ENCODE measurements around the gene FAM24A. TPM values are rescaled to one million over a fixed set of nuclear protein-coding genes. Genes with fewer than 3 reads are reported as not detected.
A peak's percentile ranks its signal among the peaks of the same experiment; 100 is the strongest.

The FAM24A gene
- total RNA-seq (2022) (not detected in 2 replicates), Bru-seq, nascent RNA (not detected), BruChase-seq, experiment 1, labeled RNA remaining after a 6-hour chase (not detected), BruChase-seq, experiment 2, labeled RNA remaining after a 2-hour chase (not detected)
- long read RNA-seq: 0 reads

- ChIA-PET POLR2A (no interaction called here), CTCF (no interaction called here)
- Mint-ChIP-seq H3K27ac (ENCODE audit: low read depth, unreplicated experiment) (no peak within 1 kb of the TSS), H3K4me3 (ENCODE audit: unreplicated experiment) (no peak within 1 kb of the TSS), H3K9me3 (ENCODE audit: unreplicated experiment) (no peaks in the 10 kb centered on the region), H3K27me3 (ENCODE audit: insufficient read depth, unreplicated experiment) (peaks cover 40% of the 10 kb centered on the region), H3K4me1 (ENCODE audit: insufficient read depth, unreplicated experiment) (no peaks in the 10 kb centered on the region), H3K36me3 (ENCODE audit: insufficient read depth, unreplicated experiment) (no peaks in the 10 kb centered on the region)
- intact Hi-C loops (cut with micrococcal nuclease): no loop called here
- BruUV-seq (replicated peaks): no TSS peak
- DNase-seq (ENCODE audit: unreplicated experiment): no peak
- TF ChIP-seq CTCF (IDR thresholded peaks at IDR 0.05; ENCODE audit: unreplicated experiment): no peak
These were observed at the start of gene FAM24A for GRCh38 chr10:122910310-122910709. Gene FAM24A, plus strand, starts transcription at chr10:122910610. Its CDS starts 1,025 bp downstream, at chr10:122911635.

- Mint-ChIP-seq H3K9me3 (ENCODE audit: unreplicated experiment) (no peaks in the 10 kb centered on the region), H3K27ac (ENCODE audit: low read depth, unreplicated experiment) (peak overlapping the region; percentile 53), H3K4me3 (ENCODE audit: unreplicated experiment) (no peak overlapping the region), H3K36me3 (ENCODE audit: insufficient read depth, unreplicated experiment) (peaks cover 14% of the 10 kb centered on the region), H3K27me3 (ENCODE audit: insufficient read depth, unreplicated experiment) (no peaks in the 10 kb centered on the region), H3K4me1 (ENCODE audit: insufficient read depth, unreplicated experiment) (peaks cover 27% of the 10 kb centered on the region)
- no TSS peak for BruUV-seq (replicated peaks)
- no peak for DNase-seq (ENCODE audit: unreplicated experiment)
- ChIA-PET POLR2A (interaction anchor here (0.6 to 1.8 kb wide), 3 partner anchors 10 to 73 kb away, joined by 3 to 6 read pairs (median 5); partner anchors contain the start of gene FAM24B), CTCF (no interaction called here)
- intact Hi-C loops (cut with micrococcal nuclease): no loop called here
- TF ChIP-seq CTCF (IDR thresholded peaks at IDR 0.05; ENCODE audit: unreplicated experiment): no peak
These were observed 48.7 kb upstream of the FAM24A start for GRCh38 chr10:122861711-122862161.

- Mint-ChIP-seq H3K9me3 (ENCODE audit: unreplicated experiment) (no peaks in the 10 kb centered on the region), H3K4me3 (ENCODE audit: unreplicated experiment) (no peak overlapping the region), H3K27ac (ENCODE audit: low read depth, unreplicated experiment) (peak overlapping the region; percentile 53), H3K36me3 (ENCODE audit: insufficient read depth, unreplicated experiment) (peaks cover 5% of the 10 kb centered on the region), H3K4me1 (ENCODE audit: insufficient read depth, unreplicated experiment) (peaks cover 30% of the 10 kb centered on the region), H3K27me3 (ENCODE audit: insufficient read depth, unreplicated experiment) (no peaks in the 10 kb centered on the region)
- BruUV-seq (replicated peaks): no TSS peak
- DNase-seq (ENCODE audit: unreplicated experiment): no peak
- TF ChIP-seq CTCF (IDR thresholded peaks at IDR 0.05; ENCODE audit: unreplicated experiment): no peak
- ChIA-PET CTCF (interaction anchor here (0.7 kb wide), 1 partner anchor 109 kb away, joined by 3 read pairs; no protein-coding TSS in a partner anchor), POLR2A (no interaction called here)
- intact Hi-C loops (cut with micrococcal nuclease): no loop called here
These were observed 46.9 kb upstream of the FAM24A start for GRCh38 chr10:122863216-122864193.

GRCh38 chr10:122864194-122864592 is 46.2 kb upstream of the FAM24A start:
- TF ChIP-seq CTCF (IDR thresholded peaks at IDR 0.05; ENCODE audit: unreplicated experiment): no peak
- intact Hi-C loops (cut with micrococcal nuclease): no loop called here
- DNase-seq (ENCODE audit: unreplicated experiment): no peak
- H3K27ac Mint-ChIP-seq (ENCODE audit: low read depth, unreplicated experiment): peak overlapping the region; percentile 99
- POLR2A ChIA-PET: interaction anchor here (1.0 kb wide), 2 partner anchors 90 to 144 kb away, joined by 3 to 4 read pairs; partner anchors contain the start of genes C10orf88 and IKZF5
- H3K4me3 Mint-ChIP-seq (ENCODE audit: unreplicated experiment): no peak overlapping the region
- CTCF ChIA-PET: interaction anchor here (0.6 to 0.7 kb wide), 2 partner anchors 15 to 110 kb away, joined by 3 read pairs; no protein-coding TSS in a partner anchor
- no TSS peak for BruUV-seq (replicated peaks)
- H3K36me3 Mint-ChIP-seq (ENCODE audit: insufficient read depth, unreplicated experiment): peaks cover 5% of the 10 kb centered on the region
- no peaks in the 10 kb centered on the region for H3K9me3 Mint-ChIP-seq (ENCODE audit: unreplicated experiment)
- peaks cover 30% of the 10 kb centered on the region for H3K4me1 Mint-ChIP-seq (ENCODE audit: insufficient read depth, unreplicated experiment)
- no peaks in the 10 kb centered on the region for H3K27me3 Mint-ChIP-seq (ENCODE audit: insufficient read depth, unreplicated experiment)

Measured in MCF 10A (cell line).